ENCODE data around the gene ACTA2.

The ACTA2 gene

GRCh38 chr10:88918191-88918905, 34.2 kb downstream of the ACTA2 start:
- DNase-seq = no peak

GRCh38 chr10:88916986-88917385, 35.6 kb downstream of the ACTA2 start:
- no peak for DNase-seq

GRCh38 chr10:88916231-88916630, 36.3 kb downstream of the ACTA2 start:
- no peak for DNase-seq

- no peak for DNase-seq
These were observed 36.8 kb downstream of the ACTA2 start for GRCh38 chr10:88915781-88916180.

GRCh38 chr10:88913788-88914187, 38.8 kb downstream of the ACTA2 start:
- no peak for DNase-seq

- DNase-seq = peak; percentile 38 to 56
These were observed 39.4 kb downstream of the ACTA2 start for GRCh38 chr10:88913127-88913526.

GRCh38 chr10:88911851-88912250, 40.7 kb downstream of the ACTA2 start:
- DNase-seq = no peak

GRCh38 chr10:88911116-88911515, 41.5 kb downstream of the ACTA2 start:
- DNase-seq = no peak

GRCh38 chr10:88908194-88908593, 44.4 kb downstream of the ACTA2 start:
- DNase-seq = no peak

- DNase-seq = no peak
These were observed 45.7 kb downstream of the ACTA2 start for GRCh38 chr10:88906921-88907320.

- no peak for DNase-seq
These were observed 48.9 kb downstream of the ACTA2 start for GRCh38 chr10:88903715-88904114.

GRCh38 chr10:88901984-88902789, 50.4 kb downstream of the ACTA2 start:
- no peak for DNase-seq

GRCh38 chr10:88901206-88901983, 51.2 kb downstream of the ACTA2 start:
- no peak for DNase-seq

- DNase-seq = no peak
These were observed 52.7 kb downstream of the ACTA2 start for GRCh38 chr10:88899886-88900285.

- no peak for DNase-seq
These were observed 53.8 kb downstream of the ACTA2 start for GRCh38 chr10:88898727-88899126.

- DNase-seq = no peak
These were observed 55.3 kb downstream of the ACTA2 start for GRCh38 chr10:88896994-88897853.

GRCh38 chr10:88896372-88896993, 56.1 kb downstream of the ACTA2 start:
- DNase-seq = no peak

- no peak for DNase-seq
These were observed 57.3 kb downstream of the ACTA2 start for GRCh38 chr10:88895250-88895649.

GRCh38 chr10:88893611-88894010, 59.0 kb downstream of the ACTA2 start:
- no peak for DNase-seq

GRCh38 chr10:88892222-88892967, 60.2 kb downstream of the ACTA2 start:
- DNase-seq = no peak

GRCh38 chr10:88890681-88891381, 61.7 kb downstream of the ACTA2 start:
- DNase-seq = no peak
